ENCODE measurements around the gene PTPRN2. TPM values are rescaled to one million over a fixed set of nuclear protein-coding genes. Genes with fewer than 3 reads are reported as not detected.

PTPRN2 gene
- total and polyA plus RNA-seq, 2 experiments from 2014 or later: 0.28 TPM; not detected in 1

DNA sequence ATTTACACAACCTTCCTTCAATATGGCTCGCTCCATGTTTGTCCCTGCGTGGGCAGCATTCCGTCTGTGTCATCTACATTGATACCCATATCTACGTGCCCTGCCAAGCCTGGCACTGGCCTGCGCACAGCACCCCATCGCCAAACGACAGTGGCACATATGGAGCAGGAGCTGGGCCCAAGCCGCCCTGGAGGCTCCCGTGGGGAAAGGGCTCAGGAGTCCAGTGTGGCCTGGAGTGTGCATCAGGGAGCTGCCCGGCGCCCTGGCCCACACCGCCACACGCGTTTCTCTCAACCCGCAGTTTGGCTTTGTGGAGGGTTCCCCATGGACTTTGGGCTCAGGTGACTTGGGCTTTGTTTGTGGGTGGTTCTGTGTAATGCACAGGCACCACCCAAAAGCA lies 273.2 kb downstream of the PTPRN2 start:
- Histone ChIP-seq H3K36me3 (no peaks in the 10 kb centered on the region), H3K27ac (no peak overlapping the region), H3K4me1 (ENCODE audit: low read depth) (no peaks in the 10 kb centered on the region), H3K4me3 (no peak overlapping the region), H3K9me3 (ENCODE audit: low read depth) (no peaks in the 10 kb centered on the region), H3K27me3 (no peaks in the 10 kb centered on the region)
- TF ChIP-seq, protein P1, sequence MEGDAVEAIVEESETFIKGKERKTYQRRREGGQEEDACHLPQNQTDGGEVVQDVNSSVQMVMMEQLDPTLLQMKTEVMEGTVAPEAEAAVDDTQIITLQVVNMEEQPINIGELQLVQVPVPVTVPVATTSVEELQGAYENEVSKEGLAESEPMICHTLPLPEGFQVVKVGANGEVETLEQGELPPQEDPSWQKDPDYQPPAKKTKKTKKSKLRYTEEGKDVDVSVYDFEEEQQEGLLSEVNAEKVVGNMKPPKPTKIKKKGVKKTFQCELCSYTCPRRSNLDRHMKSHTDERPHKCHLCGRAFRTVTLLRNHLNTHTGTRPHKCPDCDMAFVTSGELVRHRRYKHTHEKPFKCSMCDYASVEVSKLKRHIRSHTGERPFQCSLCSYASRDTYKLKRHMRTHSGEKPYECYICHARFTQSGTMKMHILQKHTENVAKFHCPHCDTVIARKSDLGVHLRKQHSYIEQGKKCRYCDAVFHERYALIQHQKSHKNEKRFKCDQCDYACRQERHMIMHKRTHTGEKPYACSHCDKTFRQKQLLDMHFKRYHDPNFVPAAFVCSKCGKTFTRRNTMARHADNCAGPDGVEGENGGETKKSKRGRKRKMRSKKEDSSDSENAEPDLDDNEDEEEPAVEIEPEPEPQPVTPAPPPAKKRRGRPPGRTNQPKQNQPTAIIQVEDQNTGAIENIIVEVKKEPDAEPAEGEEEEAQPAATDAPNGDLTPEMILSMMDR (IDR thresholded peaks at IDR 0.05; ENCODE audit: low read depth, low read length): no peak
- no peak for DNase-seq (ENCODE audit: low read depth in 1 of 2, low spot score in 1 of 2)

DNA sequence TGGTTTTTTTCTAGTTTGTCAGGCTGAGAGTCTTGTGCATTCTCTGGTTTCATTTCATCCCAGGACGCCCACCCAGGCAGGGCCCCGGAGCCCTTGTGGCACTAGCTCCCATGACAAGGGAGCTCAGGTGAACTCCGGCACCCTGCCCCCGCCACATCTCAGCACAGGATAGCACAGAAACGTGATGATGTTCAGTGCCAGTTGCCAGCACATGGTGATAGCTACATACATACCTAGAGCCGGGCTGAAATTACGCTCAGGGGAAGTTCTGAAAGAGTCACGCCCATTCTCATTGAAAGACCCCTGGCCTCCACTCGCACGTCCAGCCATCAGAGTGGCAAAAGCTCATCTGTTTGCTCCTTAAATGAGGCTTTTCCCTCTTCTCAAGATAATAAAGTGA lies 273.7 kb downstream of the PTPRN2 start:
- Histone ChIP-seq H3K36me3 (no peaks in the 10 kb centered on the region), H3K27ac (no peak overlapping the region), H3K4me1 (ENCODE audit: low read depth) (no peaks in the 10 kb centered on the region), H3K27me3 (no peaks in the 10 kb centered on the region), H3K9me3 (ENCODE audit: low read depth) (no peaks in the 10 kb centered on the region), H3K4me3 (no peak overlapping the region)
- TF ChIP-seq, protein P1 (IDR thresholded peaks at IDR 0.05; ENCODE audit: low read depth, low read length): no peak
- DNase-seq (ENCODE audit: low read depth in 1 of 2, low spot score in 1 of 2): no peak

DNA sequence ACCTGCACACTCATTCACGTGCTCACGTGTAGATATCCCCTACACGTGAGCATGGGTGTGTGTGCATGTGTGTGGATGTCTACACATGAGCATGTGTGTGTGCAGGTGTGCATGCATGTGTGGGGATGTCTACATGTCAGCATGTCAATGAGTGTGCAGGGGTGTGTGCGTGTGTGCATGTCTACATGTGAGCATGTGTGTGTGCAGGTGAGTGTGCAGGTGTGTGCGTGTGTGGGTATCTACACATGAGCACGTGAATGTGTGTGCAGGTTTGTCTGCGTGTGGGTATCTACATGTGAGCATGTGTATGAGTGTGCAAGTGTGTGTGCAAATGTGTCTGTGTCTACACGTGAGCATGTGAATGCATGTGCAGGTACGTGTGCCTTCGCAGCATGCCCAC lies 274.8 kb downstream of the PTPRN2 start:
- no peak for DNase-seq (ENCODE audit: low read depth in 1 of 2, low spot score in 1 of 2)
- no peaks in the 10 kb centered on the region for H3K4me1 ChIP-seq (ENCODE audit: low read depth)
- H3K27me3 ChIP-seq: no peaks in the 10 kb centered on the region
- H3K27ac ChIP-seq: no peak overlapping the region
- no peaks in the 10 kb centered on the region for H3K36me3 ChIP-seq
- H3K9me3 ChIP-seq (ENCODE audit: low read depth): no peaks in the 10 kb centered on the region
- H3K4me3 ChIP-seq: no peak overlapping the region
- TF ChIP-seq, protein P1 (IDR thresholded peaks at IDR 0.05; ENCODE audit: low read depth, low read length): no peak

DNA sequence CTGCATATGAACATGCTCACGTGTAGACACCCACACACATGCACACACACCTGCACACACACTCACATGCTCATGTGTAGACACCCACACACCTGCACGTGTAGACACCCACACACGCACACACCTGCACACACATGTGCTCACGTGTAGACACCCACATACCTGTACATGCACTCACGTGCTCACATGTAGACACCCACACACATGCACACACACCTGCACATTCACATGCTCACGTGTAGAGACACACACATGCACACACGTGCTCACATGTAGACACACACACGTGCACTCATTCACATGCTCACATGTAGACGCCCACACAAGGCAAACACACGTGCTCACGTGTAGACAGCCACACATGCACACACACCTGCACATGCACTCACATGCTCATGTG lies 275.8 kb downstream of the PTPRN2 start:
- Histone ChIP-seq H3K9me3 (ENCODE audit: low read depth) (no peaks in the 10 kb centered on the region), H3K4me1 (ENCODE audit: low read depth) (no peaks in the 10 kb centered on the region)
- DNase-seq (ENCODE audit: low read depth in 1 of 2, low spot score in 1 of 2): no peak

DNA sequence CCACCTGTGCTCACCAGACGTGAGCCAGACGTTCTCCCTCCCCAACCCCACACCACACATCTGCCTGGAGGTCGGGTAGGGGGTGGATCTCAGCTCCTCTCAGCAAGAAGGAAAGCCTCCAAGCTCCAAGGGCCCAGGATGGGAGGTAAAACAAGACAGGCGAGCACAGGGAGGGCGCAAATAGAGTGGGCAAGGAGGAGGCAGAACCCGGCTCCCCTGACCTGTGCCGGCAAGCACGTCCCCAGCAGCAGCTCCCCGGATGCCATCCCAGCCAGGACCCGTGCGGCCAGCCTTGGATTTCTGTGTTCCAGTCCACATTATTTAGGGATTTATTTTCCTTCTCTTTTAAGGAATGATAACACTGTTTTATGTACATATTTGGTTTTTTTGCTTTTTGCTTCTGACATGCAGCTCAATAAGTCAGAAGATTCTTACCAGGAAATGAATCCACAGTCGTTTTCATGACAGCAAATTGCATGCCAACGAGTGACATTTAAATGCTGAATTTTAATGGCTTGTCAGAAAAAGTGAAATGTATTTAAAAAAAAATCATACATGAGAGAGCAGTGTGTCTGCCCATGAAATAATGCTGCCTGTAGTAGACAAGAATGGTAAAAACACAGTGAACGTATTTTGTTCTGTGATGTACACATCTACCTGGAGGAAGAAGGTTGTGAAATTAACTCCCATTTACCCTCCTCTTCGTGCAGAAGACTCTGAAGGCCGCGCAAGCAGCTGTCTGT lies 276.5 kb downstream of the PTPRN2 start:
- Histone ChIP-seq H3K4me3 (no peak overlapping the region), H3K27ac (no peak overlapping the region), H3K27me3 (no peaks in the 10 kb centered on the region), H3K36me3 (no peaks in the 10 kb centered on the region), H3K4me1 (ENCODE audit: low read depth) (no peaks in the 10 kb centered on the region), H3K9me3 (ENCODE audit: low read depth) (no peaks in the 10 kb centered on the region)
- no peak for DNase-seq (ENCODE audit: low read depth in 1 of 2, low spot score in 1 of 2)
- TF ChIP-seq, protein P1 (IDR thresholded peaks at IDR 0.05; ENCODE audit: low read depth, low read length): no peak

More for the DNA sequence above, 275.8 kb downstream of the PTPRN2 start:
- no peaks in the 10 kb centered on the region for H3K27me3 ChIP-seq
- no peaks in the 10 kb centered on the region for H3K36me3 ChIP-seq
- TF ChIP-seq, protein P1 (IDR thresholded peaks at IDR 0.05; ENCODE audit: low read depth, low read length): no peak
- no peak overlapping the region for H3K4me3 ChIP-seq
- no peak overlapping the region for H3K27ac ChIP-seq

All from cardiac muscle cell (in vitro differentiated cells and primary cell).